GM23338 (cell line): Measurements from ENCODE around the gene MYT1. TPM values are rescaled to one million over a fixed set of nuclear protein-coding genes. Genes with fewer than 3 reads are reported as not detected.

ENCODE experiments used
- ATAC-seq: fragments of 200-7000 bp; cut with Tn5 transposase; 3 replicates; pipeline ENCODE4 v1.9.1; 2020
- DNase-seq: peaks from one replicate; pipeline ENCODE4 v3.0.0-alpha.2; 2015; ENCODE audit warnings: low spot score
- H2AFZ ChIP-seq: fragments of 200-600 bp; sonication (generic); 2 replicates; pipeline ENCODE4 v1.8.0; 2016; ENCODE audit warnings: antibody characterized with exemption, mild to moderate bottlenecking, moderate library complexity
- H3F3A ChIP-seq: fragments of 200-600 bp; sonication (generic); replicated peaks from 2 replicates; pipeline ENCODE4 v1.8.0; 2017; ENCODE audit warnings: antibody characterized with exemption, mixed run types, low read depth
- H3K27ac ChIP-seq: fragments of 200-600 bp; sonication (generic); 2 replicates; pipeline ENCODE4 v1.6.1; 2016; ENCODE audit warnings: low read depth
- H3K27me3 ChIP-seq: fragments of 200-600 bp; sonication (generic); 2 replicates; pipeline ENCODE4 v1.8.0; 2016; ENCODE audit warnings: mild to moderate bottlenecking, mixed run types, moderate library complexity; ENCODE audit not compliant: insufficient read depth
- H3K36me3 ChIP-seq: fragments of 200-600 bp; sonication (generic); 2 replicates; pipeline ENCODE4 v1.8.0; 2016; ENCODE audit warnings: mild to moderate bottlenecking; ENCODE audit not compliant: insufficient read depth
- H3K4me1 ChIP-seq: fragments of 200-600 bp; sonication (generic); 2 replicates; pipeline ENCODE4 v1.8.0; 2016; ENCODE audit warnings: mild to moderate bottlenecking, moderate library complexity; ENCODE audit not compliant: insufficient read depth
- H3K4me2 ChIP-seq: fragments of 200-600 bp; sonication (generic); 2 replicates; pipeline ENCODE4 v1.7.1; 2017; ENCODE audit warnings: mixed run types
- H3K4me3 ChIP-seq: fragments of 200-600 bp; sonication (generic); 2 replicates; pipeline ENCODE4 v1.6.1; 2016; ENCODE audit warnings: mixed run types
- H3K79me2 ChIP-seq: fragments of 200-600 bp; sonication (generic); replicated peaks from 2 replicates; pipeline ENCODE4 v1.8.0; 2017; ENCODE audit warnings: mild to moderate bottlenecking; ENCODE audit not compliant: insufficient read depth
- H3K9me2 ChIP-seq: fragments of 200-600 bp; sonication (generic); 2 replicates; pipeline ENCODE4 v1.8.0; 2017; ENCODE audit not compliant: insufficient read depth
- H4K20me1 ChIP-seq: fragments of 200-600 bp; sonication (generic); replicated peaks from 2 replicates; pipeline ENCODE4 v1.8.0; 2017; ENCODE audit warnings: mild to moderate bottlenecking; ENCODE audit not compliant: insufficient read depth
- H3K27ac Mint-ChIP-seq: 2 replicates; pipeline ENCODE4 v1.8.0; 2020; ENCODE audit warnings: inconsistent platforms, mild to moderate bottlenecking, moderate library complexity, mixed read lengths
- H3K27me3 Mint-ChIP-seq: 3 replicates; pipeline ENCODE4 v1.8.0; 2022; ENCODE audit warnings: low read depth, mild to moderate bottlenecking, moderate library complexity, mixed read lengths, inconsistent platforms; ENCODE audit not compliant: insufficient read depth, poor library complexity
- H3K36me3 Mint-ChIP-seq: 3 replicates; pipeline ENCODE4 v1.8.0; 2021; ENCODE audit warnings: low read depth, mild to moderate bottlenecking, inconsistent platforms, moderate library complexity, mixed read lengths
- H3K4me1 Mint-ChIP-seq: 3 replicates; pipeline ENCODE4 v1.8.0; 2020; ENCODE audit warnings: mild to moderate bottlenecking, inconsistent platforms, mixed read lengths
- H3K4me3 Mint-ChIP-seq: 3 replicates; pipeline ENCODE4 v1.8.0; 2021; ENCODE audit warnings: moderate library complexity, mild to moderate bottlenecking, inconsistent platforms, mixed read lengths
- H3K9me3 Mint-ChIP-seq: 3 replicates; pipeline ENCODE4 v1.8.0; 2020; ENCODE audit warnings: moderate library complexity, mild to moderate bottlenecking, inconsistent platforms, mixed read lengths
- CREB1 ChIP-seq: fragments of 250-450 bp; sonication (Bioruptor Pico); IDR thresholded peaks from 2 replicates; pipeline ENCODE4 v1.5.0; 2020; ENCODE audit warnings: low read depth, mild to moderate bottlenecking, moderate library complexity
- EZH2 ChIP-seq: fragments of 200-600 bp; sonication (generic); IDR thresholded peaks from one replicate; pipeline ENCODE4 v1.8.0; 2017; ENCODE audit warnings: antibody characterized with exemption, mild to moderate bottlenecking, low read depth; ENCODE audit not compliant: unreplicated experiment
- EZH2phosphoT487 ChIP-seq: fragments of 200-600 bp; sonication (generic); IDR thresholded peaks from one replicate; pipeline ENCODE4 v1.8.1; 2018; ENCODE audit warnings: antibody characterized with exemption; ENCODE audit not compliant: unreplicated experiment
- JUNB ChIP-seq: IDR thresholded peaks from one replicate; pipeline ENCODE4 v1.6.1; 2016; ENCODE audit warnings: antibody characterized with exemption; ENCODE audit not compliant: unreplicated experiment
- NANOG ChIP-seq: IDR thresholded peaks from 2 replicates; pipeline ENCODE4 v1.6.1; 2016; ENCODE audit warnings: antibody characterized with exemption, borderline replicate concordance
- POLR2AphosphoS5 ChIP-seq: IDR thresholded peaks from 2 replicates; pipeline ENCODE4 v1.6.1; 2016; ENCODE audit warnings: antibody characterized with exemption, low read depth
- STAT1 ChIP-seq: IDR thresholded peaks from one replicate; pipeline ENCODE4 v1.6.1; 2016; ENCODE audit warnings: antibody characterized with exemption; ENCODE audit not compliant: unreplicated experiment
- ZNF114 ChIP-seq: fragments of 250-450 bp; sonication (Bioruptor Pico); IDR thresholded peaks from 2 replicates; pipeline ENCODE4 v1.5.0; 2020; ENCODE audit warnings: mild to moderate bottlenecking, moderate library complexity
- ZNF331 ChIP-seq: fragments of 250-450 bp; sonication (Bioruptor Pico); IDR thresholded peaks from 2 replicates; pipeline ENCODE4 v1.5.0; 2020; ENCODE audit warnings: low read depth, mild to moderate bottlenecking, moderate library complexity
- polyA plus RNA-seq: library from polyadenylated mRNA; unstranded; fragments of >200 nt; fragmentation: Nextera tagmentation; extraction: Ambion mirVana; gene quantifications from 2 replicates; pipeline ENCODE4 v1.2.1, GENCODE V29; 2016
- total RNA-seq: library from RNA; depleted of rRNA; stranded (reverse); fragments of >200 nt; shearing (Covaris generic); gene quantifications from 2 replicates; pipeline ENCODE4 v1.2.3, GENCODE V29; 2014
- TF ChIP-seq, protein P1 (sequence below): IDR thresholded peaks from 2 replicates; pipeline ENCODE4 v1.6.1; 2016; ENCODE audit warnings: antibody characterized with exemption
- TF ChIP-seq, protein P2 (sequence below): fragments of 250-450 bp; sonication (Bioruptor Pico); IDR thresholded peaks from 2 replicates; pipeline ENCODE4 v1.5.0; 2020; ENCODE audit warnings: mild to moderate bottlenecking, moderate library complexity
- TF ChIP-seq, protein P3 (sequence below): IDR thresholded peaks from one replicate; pipeline ENCODE4 v1.6.1; 2018; ENCODE audit warnings: antibody characterized with exemption; ENCODE audit not compliant: unreplicated experiment
- TF ChIP-seq, protein P4 (sequence below), 2 experiments: fragments of 200-600 bp in 1 of 2; sonication (generic) in 1 of 2; conservative IDR thresholded peaks; 2 replicates each; pipeline versions ENCODE4 v1.5.1 to v1.6.1; 2016 to 2017; ENCODE audit warnings: antibody characterized with exemption in 2 of 2, low read depth in 2 of 2, mild to moderate bottlenecking in 2 of 2, moderate library complexity in 1 of 2

Gene MYT1
- total and polyA plus RNA-seq, 2 experiments from 2014 or later, result 0.83 to 1.6 TPM

DNA sequence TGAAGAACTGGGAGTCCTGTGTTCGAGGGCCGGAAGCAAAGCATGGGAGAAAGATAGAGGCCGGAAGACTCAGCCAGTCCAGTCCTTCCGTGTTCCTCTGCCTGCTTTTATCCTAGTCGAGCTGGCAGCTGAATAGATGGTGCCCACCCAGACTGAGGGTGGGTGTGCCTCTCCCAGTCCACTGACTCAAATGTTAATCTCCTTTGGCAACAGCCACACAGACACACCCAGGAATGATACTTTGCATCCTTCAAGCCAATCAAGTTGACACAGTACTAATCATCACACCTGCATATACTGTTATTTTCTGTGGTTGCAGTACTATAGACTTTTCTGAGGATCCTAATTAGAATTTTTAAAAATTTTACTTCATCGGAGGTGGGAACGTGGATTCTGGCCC, 112.6 kb downstream of the MYT1 start:
- 0 out of 2 replicates have a peak, but pooled peaks cover 2% of the 10 kb centered on the region for H3K36me3 ChIP-seq
- H3K9me2 ChIP-seq, result no peaks in the 10 kb centered on the region
- Mint-ChIP-seq H3K27me3 (peaks cover 2% of the 10 kb centered on the region), H3K9me3 (peaks cover 19% of the 10 kb centered on the region), H3K36me3 (peaks cover 17% of the 10 kb centered on the region), H3K4me3 (no peak overlapping the region), H3K4me1 (no peaks in the 10 kb centered on the region), H3K27ac (no peak overlapping the region)
- no peak overlapping the region for H3K27ac ChIP-seq
- H3K4me3 ChIP-seq, result no peak overlapping the region
- no peaks in the 10 kb centered on the region for H3F3A ChIP-seq
- H3K27me3 ChIP-seq, result no peaks in the 10 kb centered on the region
- H4K20me1 ChIP-seq, result no peaks in the 10 kb centered on the region; the same call in 1 of the 2 replicates
- no peak overlapping the region for H2AFZ ChIP-seq
- H3K79me2 ChIP-seq, result no peaks in the 10 kb centered on the region
- no peak overlapping the region for H3K4me2 ChIP-seq
- no peak for DNase-seq
- H3K4me1 ChIP-seq, result no peaks in the 10 kb centered on the region
- ATAC-seq, result no peak
- no peak for TF ChIP-seq ZNF331
- TF ChIP-seq, protein P1, sequence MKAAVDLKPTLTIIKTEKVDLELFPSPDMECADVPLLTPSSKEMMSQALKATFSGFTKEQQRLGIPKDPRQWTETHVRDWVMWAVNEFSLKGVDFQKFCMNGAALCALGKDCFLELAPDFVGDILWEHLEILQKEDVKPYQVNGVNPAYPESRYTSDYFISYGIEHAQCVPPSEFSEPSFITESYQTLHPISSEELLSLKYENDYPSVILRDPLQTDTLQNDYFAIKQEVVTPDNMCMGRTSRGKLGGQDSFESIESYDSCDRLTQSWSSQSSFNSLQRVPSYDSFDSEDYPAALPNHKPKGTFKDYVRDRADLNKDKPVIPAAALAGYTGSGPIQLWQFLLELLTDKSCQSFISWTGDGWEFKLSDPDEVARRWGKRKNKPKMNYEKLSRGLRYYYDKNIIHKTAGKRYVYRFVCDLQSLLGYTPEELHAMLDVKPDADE, result no peak
- TF ChIP-seq JUNB, result no peak
- TF ChIP-seq, protein P2, sequence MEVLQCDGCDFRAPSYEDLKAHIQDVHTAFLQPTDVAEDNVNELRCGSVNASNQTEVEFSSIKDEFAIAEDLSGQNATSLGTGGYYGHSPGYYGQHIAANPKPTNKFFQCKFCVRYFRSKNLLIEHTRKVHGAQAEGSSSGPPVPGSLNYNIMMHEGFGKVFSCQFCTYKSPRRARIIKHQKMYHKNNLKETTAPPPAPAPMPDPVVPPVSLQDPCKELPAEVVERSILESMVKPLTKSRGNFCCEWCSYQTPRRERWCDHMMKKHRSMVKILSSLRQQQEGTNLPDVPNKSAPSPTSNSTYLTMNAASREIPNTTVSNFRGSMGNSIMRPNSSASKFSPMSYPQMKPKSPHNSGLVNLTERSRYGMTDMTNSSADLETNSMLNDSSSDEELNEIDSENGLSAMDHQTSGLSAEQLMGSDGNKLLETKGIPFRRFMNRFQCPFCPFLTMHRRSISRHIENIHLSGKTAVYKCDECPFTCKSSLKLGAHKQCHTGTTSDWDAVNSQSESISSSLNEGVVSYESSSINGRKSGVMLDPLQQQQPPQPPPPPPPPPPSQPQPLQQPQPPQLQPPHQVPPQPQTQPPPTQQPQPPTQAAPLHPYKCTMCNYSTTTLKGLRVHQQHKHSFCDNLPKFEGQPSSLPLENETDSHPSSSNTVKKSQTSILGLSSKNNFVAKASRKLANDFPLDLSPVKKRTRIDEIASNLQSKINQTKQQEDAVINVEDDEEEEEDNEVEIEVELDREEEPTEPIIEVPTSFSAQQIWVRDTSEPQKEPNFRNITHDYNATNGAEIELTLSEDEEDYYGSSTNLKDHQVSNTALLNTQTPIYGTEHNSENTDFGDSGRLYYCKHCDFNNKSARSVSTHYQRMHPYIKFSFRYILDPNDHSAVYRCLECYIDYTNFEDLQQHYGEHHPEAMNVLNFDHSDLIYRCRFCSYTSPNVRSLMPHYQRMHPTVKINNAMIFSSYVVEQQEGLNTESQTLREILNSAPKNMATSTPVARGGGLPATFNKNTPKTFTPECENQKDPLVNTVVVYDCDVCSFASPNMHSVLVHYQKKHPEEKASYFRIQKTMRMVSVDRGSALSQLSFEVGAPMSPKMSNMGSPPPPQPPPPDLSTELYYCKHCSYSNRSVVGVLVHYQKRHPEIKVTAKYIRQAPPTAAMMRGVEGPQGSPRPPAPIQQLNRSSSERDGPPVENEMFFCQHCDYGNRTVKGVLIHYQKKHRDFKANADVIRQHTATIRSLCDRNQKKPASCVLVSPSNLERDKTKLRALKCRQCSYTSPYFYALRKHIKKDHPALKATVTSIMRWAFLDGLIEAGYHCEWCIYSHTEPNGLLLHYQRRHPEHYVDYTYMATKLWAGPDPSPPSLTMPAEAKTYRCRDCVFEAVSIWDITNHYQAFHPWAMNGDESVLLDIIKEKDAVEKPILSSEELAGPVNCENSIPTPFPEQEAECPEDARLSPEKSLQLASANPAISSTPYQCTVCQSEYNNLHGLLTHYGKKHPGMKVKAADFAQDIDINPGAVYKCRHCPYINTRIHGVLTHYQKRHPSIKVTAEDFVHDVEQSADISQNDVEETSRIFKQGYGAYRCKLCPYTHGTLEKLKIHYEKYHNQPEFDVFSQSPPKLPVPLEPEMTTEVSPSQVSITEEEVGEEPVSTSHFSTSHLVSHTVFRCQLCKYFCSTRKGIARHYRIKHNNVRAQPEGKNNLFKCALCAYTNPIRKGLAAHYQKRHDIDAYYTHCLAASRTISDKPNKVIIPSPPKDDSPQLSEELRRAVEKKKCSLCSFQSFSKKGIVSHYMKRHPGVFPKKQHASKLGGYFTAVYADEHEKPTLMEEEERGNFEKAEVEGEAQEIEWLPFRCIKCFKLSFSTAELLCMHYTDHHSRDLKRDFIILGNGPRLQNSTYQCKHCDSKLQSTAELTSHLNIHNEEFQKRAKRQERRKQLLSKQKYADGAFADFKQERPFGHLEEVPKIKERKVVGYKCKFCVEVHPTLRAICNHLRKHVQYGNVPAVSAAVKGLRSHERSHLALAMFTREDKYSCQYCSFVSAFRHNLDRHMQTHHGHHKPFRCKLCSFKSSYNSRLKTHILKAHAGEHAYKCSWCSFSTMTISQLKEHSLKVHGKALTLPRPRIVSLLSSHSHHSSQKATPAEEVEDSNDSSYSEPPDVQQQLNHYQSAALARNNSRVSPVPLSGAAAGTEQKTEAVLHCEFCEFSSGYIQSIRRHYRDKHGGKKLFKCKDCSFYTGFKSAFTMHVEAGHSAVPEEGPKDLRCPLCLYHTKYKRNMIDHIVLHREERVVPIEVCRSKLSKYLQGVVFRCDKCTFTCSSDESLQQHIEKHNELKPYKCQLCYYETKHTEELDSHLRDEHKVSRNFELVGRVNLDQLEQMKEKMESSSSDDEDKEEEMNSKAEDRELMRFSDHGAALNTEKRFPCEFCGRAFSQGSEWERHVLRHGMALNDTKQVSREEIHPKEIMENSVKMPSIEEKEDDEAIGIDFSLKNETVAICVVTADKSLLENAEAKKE (CRISPR knock-in tag), result no peak
- TF ChIP-seq ZNF114 (CRISPR knock-in tag), result no peak
- no peak for TF ChIP-seq EZH2
- no peak for TF ChIP-seq CREB1 (CRISPR knock-in tag)
- TF ChIP-seq STAT1, result no peak
- TF ChIP-seq, protein P3, sequence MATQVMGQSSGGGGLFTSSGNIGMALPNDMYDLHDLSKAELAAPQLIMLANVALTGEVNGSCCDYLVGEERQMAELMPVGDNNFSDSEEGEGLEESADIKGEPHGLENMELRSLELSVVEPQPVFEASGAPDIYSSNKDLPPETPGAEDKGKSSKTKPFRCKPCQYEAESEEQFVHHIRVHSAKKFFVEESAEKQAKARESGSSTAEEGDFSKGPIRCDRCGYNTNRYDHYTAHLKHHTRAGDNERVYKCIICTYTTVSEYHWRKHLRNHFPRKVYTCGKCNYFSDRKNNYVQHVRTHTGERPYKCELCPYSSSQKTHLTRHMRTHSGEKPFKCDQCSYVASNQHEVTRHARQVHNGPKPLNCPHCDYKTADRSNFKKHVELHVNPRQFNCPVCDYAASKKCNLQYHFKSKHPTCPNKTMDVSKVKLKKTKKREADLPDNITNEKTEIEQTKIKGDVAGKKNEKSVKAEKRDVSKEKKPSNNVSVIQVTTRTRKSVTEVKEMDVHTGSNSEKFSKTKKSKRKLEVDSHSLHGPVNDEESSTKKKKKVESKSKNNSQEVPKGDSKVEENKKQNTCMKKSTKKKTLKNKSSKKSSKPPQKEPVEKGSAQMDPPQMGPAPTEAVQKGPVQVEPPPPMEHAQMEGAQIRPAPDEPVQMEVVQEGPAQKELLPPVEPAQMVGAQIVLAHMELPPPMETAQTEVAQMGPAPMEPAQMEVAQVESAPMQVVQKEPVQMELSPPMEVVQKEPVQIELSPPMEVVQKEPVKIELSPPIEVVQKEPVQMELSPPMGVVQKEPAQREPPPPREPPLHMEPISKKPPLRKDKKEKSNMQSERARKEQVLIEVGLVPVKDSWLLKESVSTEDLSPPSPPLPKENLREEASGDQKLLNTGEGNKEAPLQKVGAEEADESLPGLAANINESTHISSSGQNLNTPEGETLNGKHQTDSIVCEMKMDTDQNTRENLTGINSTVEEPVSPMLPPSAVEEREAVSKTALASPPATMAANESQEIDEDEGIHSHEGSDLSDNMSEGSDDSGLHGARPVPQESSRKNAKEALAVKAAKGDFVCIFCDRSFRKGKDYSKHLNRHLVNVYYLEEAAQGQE, result no peak
- no peak for TF ChIP-seq NANOG
- TF ChIP-seq POLR2AphosphoS5, result no peak
- no peak for TF ChIP-seq EZH2phosphoT487
- TF ChIP-seq, protein P4, sequence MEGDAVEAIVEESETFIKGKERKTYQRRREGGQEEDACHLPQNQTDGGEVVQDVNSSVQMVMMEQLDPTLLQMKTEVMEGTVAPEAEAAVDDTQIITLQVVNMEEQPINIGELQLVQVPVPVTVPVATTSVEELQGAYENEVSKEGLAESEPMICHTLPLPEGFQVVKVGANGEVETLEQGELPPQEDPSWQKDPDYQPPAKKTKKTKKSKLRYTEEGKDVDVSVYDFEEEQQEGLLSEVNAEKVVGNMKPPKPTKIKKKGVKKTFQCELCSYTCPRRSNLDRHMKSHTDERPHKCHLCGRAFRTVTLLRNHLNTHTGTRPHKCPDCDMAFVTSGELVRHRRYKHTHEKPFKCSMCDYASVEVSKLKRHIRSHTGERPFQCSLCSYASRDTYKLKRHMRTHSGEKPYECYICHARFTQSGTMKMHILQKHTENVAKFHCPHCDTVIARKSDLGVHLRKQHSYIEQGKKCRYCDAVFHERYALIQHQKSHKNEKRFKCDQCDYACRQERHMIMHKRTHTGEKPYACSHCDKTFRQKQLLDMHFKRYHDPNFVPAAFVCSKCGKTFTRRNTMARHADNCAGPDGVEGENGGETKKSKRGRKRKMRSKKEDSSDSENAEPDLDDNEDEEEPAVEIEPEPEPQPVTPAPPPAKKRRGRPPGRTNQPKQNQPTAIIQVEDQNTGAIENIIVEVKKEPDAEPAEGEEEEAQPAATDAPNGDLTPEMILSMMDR (conservative IDR thresholded peaks at IDR 0.05; ENCODE audit: low read depth in 2 of 2), result no peak
